Rectal smooth muscle tissue (tissue), 1 donor: ENCODE measurements around the gene ERP27.

Experiments used
- H3K27ac ChIP-seq: one replicate; pipeline ENCODE4 v1.7.0; 2013; ENCODE audit warnings: low read depth, low read length, inconsistent platforms
- H3K27me3 ChIP-seq: one replicate; pipeline ENCODE4 v1.7.0; 2013; ENCODE audit warnings: low read length; ENCODE audit not compliant: control insufficient read depth, insufficient read depth
- H3K36me3 ChIP-seq: one replicate; pipeline ENCODE4 v1.7.0; 2013; ENCODE audit warnings: low read length; ENCODE audit not compliant: control insufficient read depth, insufficient read depth
- H3K4me1 ChIP-seq: one replicate; pipeline ENCODE4 v1.7.0; 2013; ENCODE audit warnings: low read length; ENCODE audit not compliant: control insufficient read depth, insufficient read depth
- H3K4me3 ChIP-seq: one replicate; pipeline ENCODE4 v1.7.0; 2013; ENCODE audit warnings: low read length
- H3K9ac ChIP-seq: one replicate; pipeline ENCODE4 v1.7.0; 2013; ENCODE audit warnings: low read length

The ERP27 gene

DNA sequence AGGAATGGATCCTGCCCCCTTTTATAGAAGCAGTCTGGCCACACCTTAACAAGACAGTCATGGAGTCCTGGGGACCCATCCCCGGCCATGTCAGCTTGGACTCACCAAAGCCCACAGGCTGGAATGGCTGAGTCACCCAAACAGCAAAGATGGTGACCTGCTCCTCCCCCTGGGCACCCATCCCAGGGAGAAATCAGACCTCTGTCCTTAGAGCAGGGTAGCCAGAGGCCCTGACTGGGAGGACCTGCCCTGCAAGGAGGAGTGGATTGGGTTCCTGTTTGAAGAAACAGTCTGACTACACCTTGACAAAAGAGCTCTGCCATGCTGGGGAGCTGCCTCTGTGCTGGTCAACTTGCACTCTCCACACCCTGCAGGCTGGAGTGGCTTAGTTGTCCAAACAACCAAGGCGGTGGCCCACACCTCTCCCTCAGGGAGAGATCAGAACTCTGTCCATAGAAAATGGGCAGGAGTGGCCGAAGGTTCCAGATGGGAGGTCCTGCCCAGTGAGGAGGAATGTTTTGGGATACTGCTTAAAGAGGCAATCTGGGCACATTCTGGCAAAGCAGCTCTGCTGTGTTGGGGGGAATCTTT is 69.3 kb downstream of the ERP27 start:
- no peaks in the 10 kb centered on the region for H3K4me1 ChIP-seq
- H3K4me3 ChIP-seq = no peak overlapping the region
- no peak overlapping the region for H3K27ac ChIP-seq
- H3K27me3 ChIP-seq = no peaks in the 10 kb centered on the region
- H3K9ac ChIP-seq = no peak overlapping the region
- H3K36me3 ChIP-seq = no peaks in the 10 kb centered on the region
